Activated CD4-positive, alpha-beta memory T cell treated with anti-CD3 and anti-CD28 coated beads for 36 hours (primary cell): ENCODE measurements around the gene YIPF6. TPM values are rescaled to one million over a fixed set of nuclear protein-coding genes. Genes with fewer than 3 reads are reported as not detected.

Experiments used
- CTCF ChIA-PET: fragments of 350-600 bp; sonication (Branson Sonifier 250); formaldehyde crosslinking; loops from one replicate; lab custom pipeline; 2021; ENCODE audit warnings: antibody characterized with exemption, inconsistent platforms; lab: Charles Lee
- POLR2A ChIA-PET: fragments of 350-600 bp; sonication (Branson Sonifier 250); formaldehyde crosslinking; loops from one replicate; lab custom pipeline; 2021; ENCODE audit warnings: antibody characterized with exemption; lab: Charles Lee
- DNase-seq: peaks from one replicate; pipeline ENCODE4 v3.0.0-alpha.2; 2020
- H3K27ac Mint-ChIP-seq: one replicate; pipeline ENCODE4 v1.8.0; 2021; ENCODE audit warnings: mixed read lengths
- H3K27me3 Mint-ChIP-seq: one replicate; pipeline ENCODE4 v1.8.0; 2021; ENCODE audit warnings: mixed read lengths
- H3K36me3 Mint-ChIP-seq: one replicate; pipeline ENCODE4 v1.8.0; 2021; ENCODE audit warnings: mixed read lengths
- H3K4me1 Mint-ChIP-seq: one replicate; pipeline ENCODE4 v1.8.0; 2021; ENCODE audit warnings: low read depth, mixed read lengths
- H3K4me3 Mint-ChIP-seq: one replicate; pipeline ENCODE4 v1.8.0; 2021; ENCODE audit warnings: mild to moderate bottlenecking, mixed read lengths
- H3K9me3 Mint-ChIP-seq: one replicate; pipeline ENCODE4 v1.8.0; 2021; ENCODE audit warnings: mixed read lengths
- intact Hi-C: fragments of 100-400 bp; cut with micrococcal nuclease; formaldehyde crosslinking; loops from one replicate; pipeline ENCODE4 v1.15.1; 2023
- total RNA-seq, 2 experiments: library from RNA; stranded (reverse); gene quantifications; one replicate each; pipeline ENCODE4 v1.2.3, GENCODE V29; 2021

Gene YIPF6
- total RNA-seq, 2 experiments from 2014 or later, result 24.2 to 26.1 TPM

DNA sequence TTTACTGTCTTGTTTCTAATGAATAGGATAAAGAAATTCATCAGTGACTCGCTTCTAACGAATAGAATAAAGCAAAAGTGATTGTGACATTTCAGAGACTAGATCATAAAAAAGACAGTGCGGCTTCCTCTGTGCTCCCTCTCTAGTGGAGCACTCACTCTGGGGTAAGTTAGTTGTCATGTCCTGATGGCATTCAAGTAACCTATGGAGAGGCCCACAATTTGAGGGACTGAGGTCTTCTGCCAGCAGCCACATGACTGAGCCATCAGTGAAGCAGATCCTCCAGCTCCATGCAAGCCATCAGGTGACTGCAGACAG lies 72.4 kb downstream of the YIPF6 start:
- Mint-ChIP-seq H3K27me3 (no peaks in the 10 kb centered on the region), H3K27ac (no peak overlapping the region), H3K36me3 (peaks cover 7% of the 10 kb centered on the region), H3K4me1 (peaks cover 48% of the 10 kb centered on the region), H3K4me3 (no peak overlapping the region), H3K9me3 (peaks cover 2% of the 10 kb centered on the region)
- POLR2A ChIA-PET, result interaction anchor here (1.5 kb wide), 1 partner anchor 115 kb away, joined by 5 read pairs; no protein-coding TSS in a partner anchor
- intact Hi-C loops, result loop anchor here (2.0 to 5.0 kb wide), 4 partner anchors 34 to 596 kb away; partner anchors contain the start of gene PJA1
- no peak for DNase-seq
- CTCF ChIA-PET, result interaction anchor here (1.6 kb wide), 1 partner anchor 1562 kb away, joined by 4 read pairs; the partner anchor contains the start of gene IGBP1

DNA sequence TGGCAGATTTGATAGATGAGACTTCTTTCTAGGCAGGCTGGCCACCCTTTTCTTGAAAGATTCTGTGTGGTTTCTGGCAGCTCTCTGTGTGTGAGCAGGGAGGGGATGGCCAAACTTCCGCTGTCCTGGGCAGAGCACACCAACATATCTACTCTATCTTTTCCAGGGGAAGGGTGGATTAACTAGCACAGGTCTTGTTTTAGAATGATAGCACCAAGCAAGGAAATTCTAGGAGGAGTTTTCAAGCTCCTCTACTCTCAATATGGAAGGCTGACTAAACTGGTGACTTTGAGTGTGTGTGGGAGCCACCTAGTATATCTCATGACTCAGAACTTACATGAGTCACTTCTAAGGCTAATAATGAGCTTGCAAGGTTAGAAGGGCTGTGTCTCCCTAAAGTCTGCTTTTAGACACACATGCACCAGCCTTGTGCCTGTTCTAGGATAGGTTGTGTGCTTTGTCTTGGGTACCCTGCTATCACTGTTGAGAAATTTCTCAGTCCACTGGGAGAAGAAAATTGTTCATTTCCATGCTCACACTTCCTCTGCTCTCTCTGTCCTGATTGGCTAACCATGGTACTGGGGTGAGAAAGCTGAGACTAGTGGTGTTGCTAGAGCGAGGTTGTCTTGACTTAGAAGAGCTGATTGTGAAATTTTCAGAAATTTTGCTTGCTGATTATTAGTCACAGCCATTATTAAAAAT lies 72.9 kb downstream of the YIPF6 start:
- ChIA-PET CTCF (interaction anchor here (1.6 kb wide), 1 partner anchor 1561 kb away, joined by 4 read pairs; the partner anchor contains the start of gene IGBP1), POLR2A (interaction anchor here (1.5 kb wide), 1 partner anchor 115 kb away, joined by 5 read pairs; no protein-coding TSS in a partner anchor)
- Mint-ChIP-seq H3K36me3 (peaks cover 7% of the 10 kb centered on the region), H3K27me3 (no peaks in the 10 kb centered on the region), H3K4me1 (peaks cover 48% of the 10 kb centered on the region), H3K9me3 (peaks cover 2% of the 10 kb centered on the region), H3K27ac (peak overlapping the region; percentile 47), H3K4me3 (no peak overlapping the region)
- peak; percentile 35 for DNase-seq
- intact Hi-C loops, result loop anchor here (2.0 to 5.0 kb wide), 4 partner anchors 34 to 596 kb away; partner anchors contain the start of gene PJA1

DNA sequence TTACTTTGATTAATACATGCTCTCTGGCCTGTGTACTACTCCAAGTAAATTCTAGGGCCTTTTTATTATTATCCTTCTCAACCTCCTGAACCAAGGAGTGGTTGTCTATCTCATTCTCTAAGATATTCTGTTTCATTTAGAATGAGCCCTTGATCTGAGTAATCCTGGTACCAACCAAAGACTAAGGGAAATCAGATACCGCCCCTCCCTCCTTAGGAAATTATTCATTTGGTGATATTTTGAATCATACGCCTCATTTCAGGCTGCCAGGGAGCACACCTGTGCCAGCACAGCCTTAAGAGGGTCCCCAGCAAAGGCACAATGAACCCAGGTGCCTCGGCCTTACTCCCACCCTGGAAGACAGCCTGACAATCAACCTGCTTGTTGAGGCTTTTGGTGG lies 75.4 kb downstream of the YIPF6 start:
- Mint-ChIP-seq H3K27me3 (no peaks in the 10 kb centered on the region), H3K4me1 (peaks cover 35% of the 10 kb centered on the region), H3K9me3 (no peaks in the 10 kb centered on the region), H3K36me3 (peaks cover 9% of the 10 kb centered on the region), H3K4me3 (no peak overlapping the region), H3K27ac (no peak overlapping the region)
- CTCF ChIA-PET, result interaction anchor here (1.4 kb wide), 1 partner anchor 391 kb away, joined by 4 read pairs; no protein-coding TSS in a partner anchor
- POLR2A ChIA-PET, result no interaction called here
- peak; percentile 14 for DNase-seq
- intact Hi-C loops, result loop anchor here (5.0 kb wide), 3 partner anchors 37 to 593 kb away; partner anchors contain the start of gene PJA1

DNA sequence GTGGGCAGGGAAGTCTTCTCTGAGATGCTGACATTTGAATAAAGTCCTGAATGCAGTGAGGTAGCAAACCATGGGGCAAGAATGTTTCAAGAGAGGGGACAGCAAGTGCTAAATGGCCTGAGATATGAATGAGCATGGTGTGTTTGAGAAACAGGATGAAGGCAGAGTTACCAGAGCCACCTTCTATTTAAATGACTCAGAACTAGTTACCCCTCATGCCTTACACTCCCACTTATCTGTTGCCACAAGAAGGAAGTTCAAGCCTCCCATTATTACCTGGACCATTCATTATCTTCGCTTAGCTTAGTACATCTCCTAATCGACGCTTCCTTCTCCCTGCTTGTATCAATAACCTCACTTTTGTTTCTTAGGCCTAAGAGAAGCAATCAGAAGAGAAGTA lies 81.0 kb downstream of the YIPF6 start:
- Mint-ChIP-seq H3K27me3 (no peaks in the 10 kb centered on the region), H3K4me1 (peaks cover 2% of the 10 kb centered on the region), H3K9me3 (no peaks in the 10 kb centered on the region), H3K27ac (no peak overlapping the region), H3K36me3 (peaks cover 6% of the 10 kb centered on the region), H3K4me3 (no peak overlapping the region)
- no peak for DNase-seq
- ChIA-PET POLR2A (no interaction called here), CTCF (no interaction called here)
- intact Hi-C loops, result no loop called here

DNA sequence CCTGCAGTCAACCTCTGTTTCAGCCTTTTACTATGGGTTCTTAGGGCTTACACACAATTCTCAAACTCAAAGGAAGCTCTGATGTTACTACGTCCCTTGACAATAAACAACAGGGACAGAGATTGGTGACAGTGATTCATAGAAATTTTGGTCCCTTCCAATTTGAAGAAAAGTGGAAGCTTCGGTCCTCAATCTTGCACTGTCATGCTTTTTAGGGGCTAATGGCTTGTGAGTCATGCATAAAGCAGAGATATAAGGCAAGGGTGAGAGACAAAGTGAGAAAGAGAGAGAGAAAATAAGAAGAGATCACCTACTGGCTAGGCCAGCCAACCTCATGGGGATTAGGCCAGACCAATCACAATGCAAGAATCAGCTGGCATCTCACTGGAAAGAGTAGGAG lies 85.4 kb downstream of the YIPF6 start:
- H3K27me3 Mint-ChIP-seq, result no peaks in the 10 kb centered on the region
- POLR2A ChIA-PET, result no interaction called here
- peaks cover 10% of the 10 kb centered on the region for H3K9me3 Mint-ChIP-seq
- H3K36me3 Mint-ChIP-seq, result peaks cover 11% of the 10 kb centered on the region
- no peak for DNase-seq
- CTCF ChIA-PET, result interaction anchor here (1.3 kb wide), 1 partner anchor 388 kb away, joined by 3 read pairs; no protein-coding TSS in a partner anchor
- intact Hi-C loops, result no loop called here
- H3K27ac Mint-ChIP-seq, result no peak overlapping the region
- H3K4me1 Mint-ChIP-seq, result no peaks in the 10 kb centered on the region
- H3K4me3 Mint-ChIP-seq, result no peak overlapping the region

Other genes starting within 250 kb of the YIPF6 start
- under 1 TPM; 0.21 to 0.46 TPM for gene OPHN1, start 65.6 kb upstream of the YIPF6 start, total RNA-seq
- gene STARD8, start 148.6 kb downstream of the YIPF6 start, total RNA-seq, result under 1 TPM; 0.57 to 0.80 TPM